GM10248 (cell line): ENCODE measurements around the gene RNF123.

Source experiments
- CTCF ChIA-PET: fragments of 300-600 bp; sonication (Branson Sonifier 250); formaldehyde crosslinking; extraction: SDS; loops from one replicate; lab custom pipeline; 2021; ENCODE audit warnings: antibody characterized with exemption; lab: Yijun Ruan, JAX
- POLR2A ChIA-PET: fragments of 350-650 bp; sonication (Branson Sonifier 250); formaldehyde crosslinking; extraction: SDS; loops from one replicate; lab custom pipeline; 2020; ENCODE audit warnings: antibody characterized with exemption; lab: Yijun Ruan, JAX
- DNase-seq: peaks from one replicate; pipeline ENCODE4 v3.0.0; 2012; ENCODE audit errors: extremely low spot score
- TF ChIP-seq, protein P1 (sequence below): IDR thresholded peaks from 2 replicates; pipeline ENCODE4 v1.5.1; 2012; ENCODE audit warnings: mild to moderate bottlenecking, low read depth; ENCODE audit errors: extremely low read depth, missing control alignments, control extremely low read depth

Gene RNF123

DNA sequence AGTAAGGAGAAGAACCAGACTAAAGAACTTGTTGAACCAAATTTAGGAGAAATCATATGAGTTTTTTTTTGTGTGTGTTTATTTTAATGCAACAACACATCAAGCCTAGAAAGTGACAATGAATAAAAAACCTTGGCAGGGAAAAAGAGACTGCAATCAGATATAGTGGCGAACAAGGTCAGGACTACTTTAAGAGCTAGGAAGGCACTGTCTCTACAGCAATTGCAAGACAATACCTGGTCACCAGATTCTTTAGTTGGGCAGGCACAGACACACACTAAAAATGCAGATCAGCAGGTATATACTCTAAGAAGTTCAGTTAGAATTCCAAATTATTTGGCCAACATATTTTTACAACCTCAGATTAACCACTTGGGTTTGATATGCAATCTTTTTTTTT lies 65.2 kb downstream of the RNF123 start:
- ChIA-PET CTCF (no interaction called here), POLR2A (no interaction called here)
- TF ChIP-seq, protein P1, sequence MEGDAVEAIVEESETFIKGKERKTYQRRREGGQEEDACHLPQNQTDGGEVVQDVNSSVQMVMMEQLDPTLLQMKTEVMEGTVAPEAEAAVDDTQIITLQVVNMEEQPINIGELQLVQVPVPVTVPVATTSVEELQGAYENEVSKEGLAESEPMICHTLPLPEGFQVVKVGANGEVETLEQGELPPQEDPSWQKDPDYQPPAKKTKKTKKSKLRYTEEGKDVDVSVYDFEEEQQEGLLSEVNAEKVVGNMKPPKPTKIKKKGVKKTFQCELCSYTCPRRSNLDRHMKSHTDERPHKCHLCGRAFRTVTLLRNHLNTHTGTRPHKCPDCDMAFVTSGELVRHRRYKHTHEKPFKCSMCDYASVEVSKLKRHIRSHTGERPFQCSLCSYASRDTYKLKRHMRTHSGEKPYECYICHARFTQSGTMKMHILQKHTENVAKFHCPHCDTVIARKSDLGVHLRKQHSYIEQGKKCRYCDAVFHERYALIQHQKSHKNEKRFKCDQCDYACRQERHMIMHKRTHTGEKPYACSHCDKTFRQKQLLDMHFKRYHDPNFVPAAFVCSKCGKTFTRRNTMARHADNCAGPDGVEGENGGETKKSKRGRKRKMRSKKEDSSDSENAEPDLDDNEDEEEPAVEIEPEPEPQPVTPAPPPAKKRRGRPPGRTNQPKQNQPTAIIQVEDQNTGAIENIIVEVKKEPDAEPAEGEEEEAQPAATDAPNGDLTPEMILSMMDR: no peak
- DNase-seq: no peak

DNA sequence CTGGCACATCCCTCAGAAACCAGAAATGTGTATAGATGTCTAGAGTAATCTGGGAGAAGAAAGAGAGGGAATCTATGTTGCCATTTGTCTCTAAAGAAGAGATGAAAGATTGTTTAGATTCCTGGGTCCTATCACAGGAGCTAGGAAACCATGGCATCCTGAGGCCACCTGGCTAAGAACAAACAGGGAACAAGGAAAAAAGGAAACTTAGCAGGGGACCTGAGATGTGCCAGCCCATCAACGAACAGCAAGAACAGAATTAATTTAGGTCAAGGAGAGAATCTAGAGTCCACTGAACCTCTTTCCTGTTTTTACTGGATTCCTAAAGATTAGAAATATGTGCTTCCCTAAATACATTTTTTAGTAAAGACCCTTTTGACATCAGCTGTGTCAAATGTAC lies 66.7 kb downstream of the RNF123 start:
- DNase-seq: no peak
- TF ChIP-seq, protein P1: no peak
- CTCF ChIA-PET: interaction anchor here (1.2 to 2.7 kb wide), 2 partner anchors 11 to 23 kb away, joined by 3 to 10 read pairs; no protein-coding TSS in a partner anchor
- POLR2A ChIA-PET: no interaction called here

DNA sequence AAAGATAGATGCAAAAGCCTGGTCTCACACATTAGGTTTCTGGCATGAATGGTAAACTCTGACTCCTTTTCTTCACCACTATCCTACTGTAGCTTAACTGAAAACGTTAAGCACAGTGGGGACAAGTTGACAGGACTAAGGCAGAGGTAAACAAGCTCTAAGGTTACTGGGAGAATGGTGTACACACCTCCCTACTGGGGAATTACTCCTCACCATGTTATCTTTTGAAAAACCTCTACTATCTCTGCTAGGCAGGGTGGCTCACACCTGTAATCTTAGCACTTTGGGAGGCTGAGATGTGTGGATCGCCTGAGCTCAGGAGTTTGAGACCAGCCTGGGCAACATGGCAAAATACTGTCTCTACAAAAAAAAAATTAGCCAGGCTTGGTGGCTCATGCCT lies 67.8 kb downstream of the RNF123 start:
- no peak for DNase-seq
- POLR2A ChIA-PET: interaction anchor here (0.6 kb wide), 1 partner anchor 98 kb away, joined by 3 read pairs; no protein-coding TSS in a partner anchor
- CTCF ChIA-PET: interaction anchor here (0.9 to 2.7 kb wide), 7 partner anchors 10 to 218 kb away, joined by 3 to 10 read pairs (median 3); no protein-coding TSS in a partner anchor
- TF ChIP-seq, protein P1: no peak

DNA sequence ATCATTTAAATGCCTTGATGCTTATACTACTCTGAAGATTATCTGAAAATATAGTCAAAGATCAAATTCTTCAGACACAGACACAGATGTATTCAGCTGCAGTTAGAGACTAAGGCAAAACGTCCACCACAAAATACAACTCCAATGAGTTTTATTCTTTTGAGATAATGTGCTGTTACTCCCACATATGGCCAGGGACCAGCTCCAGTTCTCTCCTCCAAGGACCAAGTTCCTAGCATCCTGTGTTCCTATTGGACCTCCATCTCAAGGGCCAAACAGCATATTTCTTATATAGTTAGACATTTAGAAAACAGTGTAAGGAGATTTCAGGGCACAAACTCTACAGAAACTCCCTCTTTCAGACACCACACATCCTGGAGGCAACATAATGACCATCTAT lies 69.9 kb downstream of the RNF123 start:
- POLR2A ChIA-PET: no interaction called here

DNA sequence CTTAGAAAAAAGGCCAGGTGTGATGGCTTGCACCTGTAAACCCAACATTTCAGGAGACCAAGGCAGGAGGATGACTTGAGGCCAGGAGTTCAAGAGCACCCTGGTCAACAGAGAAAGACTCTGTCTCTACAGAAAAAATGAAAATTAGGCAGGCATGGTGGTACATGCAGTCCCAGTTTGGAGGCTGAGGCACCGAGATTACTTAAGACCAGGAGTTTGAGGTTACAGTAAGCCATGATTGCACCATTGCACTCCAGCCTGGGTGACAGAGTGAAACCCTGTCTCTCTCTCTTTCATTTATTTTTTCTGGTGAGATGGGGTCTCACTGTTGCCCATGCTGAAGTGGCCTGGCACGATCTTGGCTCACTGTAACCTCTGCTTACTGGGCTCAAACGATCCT lies 72.3 kb downstream of the RNF123 start:
- DNase-seq: no peak
- TF ChIP-seq, protein P1: no peak
- CTCF ChIA-PET: no interaction called here
- POLR2A ChIA-PET: no interaction called here

More for the DNA sequence above, 69.9 kb downstream of the RNF123 start:
- TF ChIP-seq, protein P1: no peak
- no peak for DNase-seq
- CTCF ChIA-PET: interaction anchor here (1.5 to 1.7 kb wide), 2 partner anchors 10 to 13 kb away, joined by 3 read pairs; no protein-coding TSS in a partner anchor

DNA sequence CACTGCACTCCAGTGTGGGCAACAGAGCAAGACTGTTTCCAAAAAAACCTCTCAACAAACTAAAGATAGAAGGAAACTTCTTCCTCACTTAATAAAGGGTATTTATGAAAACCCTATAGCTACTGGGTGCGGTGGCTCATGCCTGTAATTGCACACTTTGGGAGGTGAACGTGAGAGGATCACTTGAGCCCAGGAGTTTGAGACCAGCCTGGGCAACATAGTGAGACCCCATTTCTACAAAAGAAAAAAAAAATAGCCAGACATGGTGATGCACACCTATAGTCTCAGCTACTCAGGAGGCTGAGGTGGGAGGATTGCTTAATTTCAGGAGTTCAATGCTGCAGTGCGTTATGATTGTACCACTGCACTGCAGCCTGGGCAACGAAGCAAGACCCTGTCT lies 74.6 kb downstream of the RNF123 start:
- TF ChIP-seq, protein P1: no peak
- ChIA-PET CTCF (no interaction called here), POLR2A (no interaction called here)
- DNase-seq: no peak
